Esophagus squamous epithelium (tissue), 5 donors: Measurements from ENCODE around the gene KANSL1. TPM values are rescaled to one million over a fixed set of nuclear protein-coding genes. Genes with fewer than 3 reads are reported as not detected.

Experiments used
- DNase-seq: peaks from one replicate; lab custom pipeline; 2025; lab: John Stamatoyannopoulos, UW
- H3K27ac ChIP-seq, 4 donors: fragments of 200-600 bp; sonication (generic); one replicate each; pipeline ENCODE4 v1.5.1; 2016 to 2019; ENCODE audit warnings: mild to moderate bottlenecking in 1 of 4
- H3K27me3 ChIP-seq, 4 donors: fragments of 200-600 bp; sonication (generic); 1 replicate in 3 of 4; 2 replicates in 1 of 4; pipeline versions ENCODE4 v1.5.1 to v1.6.0; 2017 to 2021; ENCODE audit warnings: antibody characterized with exemption in 1 of 4
- H3K36me3 ChIP-seq, 3 donors: fragments of 200-600 bp; sonication (generic); one replicate each; pipeline ENCODE4 v1.5.1; 2016 to 2019
- H3K4me1 ChIP-seq, 3 donors: fragments of 200-600 bp; sonication (generic); one replicate each; pipeline ENCODE4 v1.5.1; 2017 to 2019
- H3K4me3 ChIP-seq, 4 donors: fragments of 200-600 bp; sonication (generic); 1 replicate in 3 of 4; 2 replicates in 1 of 4; pipeline ENCODE4 v1.5.1; 2016 to 2019; ENCODE audit warnings: mild to moderate bottlenecking in 2 of 4, moderate library complexity in 1 of 4
- H3K9me3 ChIP-seq, 3 donors: fragments of 200-600 bp; sonication (generic); one replicate each; pipeline ENCODE4 v1.5.1; 2016 to 2019
- CTCF ChIP-seq, 6 experiments: fragments of 450-650 bp in 4 of 6; fragments of 200-600 bp in 2 of 6; sonication (generic) in 2 of 6; IDR thresholded peaks; one replicate each; pipeline ENCODE4 v1.5.1; 2016 to 2019; ENCODE audit warnings: antibody characterized with exemption in 6 of 6, mild to moderate bottlenecking in 4 of 6, moderate library complexity in 4 of 6
- POLR2A ChIP-seq, 4 donors: fragments of 450-650 bp; IDR thresholded peaks; one replicate each; pipeline ENCODE4 v1.6.1; 2017; ENCODE audit warnings: antibody characterized with exemption in 4 of 4, mild to moderate bottlenecking in 4 of 4, moderate library complexity in 3 of 4
- WGBS, 2 donors: methylation state at CpG; one replicate each; pipeline ENCODE4 v1.1.5; 2018; 5-methylcytosine and 5-hydroxymethylcytosine counted together
- intact Hi-C: fragments of 100-400 bp; cut with DNase I; formaldehyde crosslinking; loops from one replicate; pipeline ENCODE4 v1.15.0; 2022
- total RNA-seq, 4 donors: library from RNA; depleted of rRNA; stranded (reverse); fragments of >200 nt; gene quantifications; one replicate each; pipeline ENCODE4 v1.1.0, GENCODE V29; 2016
- donor health status: DM: yes; HTN: yes; CAD: no.

The KANSL1 gene
- total RNA-seq, 4 donors from 2014 or later, result 31.0 to 79.0 (median 51.8) TPM

DNA sequence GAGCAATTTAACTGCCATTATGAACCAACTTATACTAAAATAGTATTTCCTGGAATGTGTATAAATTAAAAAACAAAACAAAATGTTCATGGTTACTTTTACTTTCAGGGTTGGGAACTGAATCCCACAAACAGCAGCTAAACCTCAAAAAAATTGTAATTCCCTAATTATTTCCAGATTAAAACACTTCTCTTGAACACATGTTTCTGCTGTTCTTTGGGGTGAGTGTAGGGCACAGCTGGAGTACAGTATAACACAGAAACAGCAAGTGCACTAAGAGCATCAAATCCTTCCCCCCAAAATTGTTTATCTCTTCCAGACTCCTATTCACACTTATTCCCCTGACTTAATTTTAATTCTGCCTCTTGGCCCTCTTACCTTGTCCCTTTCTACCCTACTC, 56.4 kb downstream of the KANSL1 start:
- H3K4me1 ChIP-seq, result peaks cover 8 to 80% (median 32%) of the 10 kb centered on the region in 3 donors
- no peak for TF ChIP-seq POLR2A (IDR thresholded peaks at IDR 0.05)
- no peak for TF ChIP-seq CTCF (IDR thresholded peaks at IDR 0.05)
- H3K27me3 ChIP-seq, result no peaks in the 10 kb centered on the region
- H3K4me3 ChIP-seq, result no peak overlapping the region
- no peak for DNase-seq
- H3K36me3 ChIP-seq, result no peaks in the 10 kb centered on the region
- intact Hi-C loops, result no loop called here
- H3K27ac ChIP-seq, result no peak overlapping the region
- H3K9me3 ChIP-seq, result no peaks in the 10 kb centered on the region

DNA sequence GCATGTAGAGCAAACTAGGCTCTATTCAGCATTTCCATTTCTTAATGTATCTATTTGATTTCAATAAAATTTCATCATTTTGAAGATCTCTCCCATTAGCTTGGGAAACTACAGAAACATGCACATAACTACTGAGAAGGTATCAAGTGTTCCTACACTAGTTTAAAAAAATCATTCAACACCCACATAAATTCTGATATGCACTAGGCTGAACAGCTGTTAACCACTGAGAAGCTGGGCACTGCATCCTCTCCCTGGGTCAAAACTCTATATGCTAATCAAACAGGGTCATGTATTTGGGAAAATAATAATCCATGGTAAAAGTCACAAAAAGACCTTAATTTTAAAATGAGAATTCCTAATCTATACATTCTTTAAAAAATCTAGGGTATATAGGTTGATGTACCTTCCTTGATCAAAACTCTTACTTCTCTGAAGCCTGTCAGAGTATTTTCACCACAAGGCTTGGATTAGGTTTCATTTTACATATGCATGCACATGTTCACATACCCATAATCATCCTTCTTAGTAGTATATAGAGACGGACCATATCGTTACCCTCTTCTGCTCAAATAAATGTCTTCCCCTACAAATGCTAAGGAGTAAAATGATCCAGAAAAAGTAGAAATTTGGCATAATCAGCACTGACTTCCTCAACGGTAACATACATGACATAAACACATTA, 57.2 kb downstream of the KANSL1 start:
- peaks cover 4 to 79% (median 27%) of the 10 kb centered on the region in 3 donors for H3K4me1 ChIP-seq
- intact Hi-C loops, result no loop called here
- H3K36me3 ChIP-seq, result no peaks in the 10 kb centered on the region
- DNase-seq, result no peak
- no peak overlapping the region for H3K27ac ChIP-seq
- no peak for TF ChIP-seq CTCF (IDR thresholded peaks at IDR 0.05)
- TF ChIP-seq POLR2A (IDR thresholded peaks at IDR 0.05), result no peak
- no peaks in the 10 kb centered on the region for H3K9me3 ChIP-seq
- WGBS, 2 donors, result 74% methylated on average over 3 of the region's 3 CpGs
- no peak overlapping the region for H3K4me3 ChIP-seq
- H3K27me3 ChIP-seq, result no peaks in the 10 kb centered on the region

DNA sequence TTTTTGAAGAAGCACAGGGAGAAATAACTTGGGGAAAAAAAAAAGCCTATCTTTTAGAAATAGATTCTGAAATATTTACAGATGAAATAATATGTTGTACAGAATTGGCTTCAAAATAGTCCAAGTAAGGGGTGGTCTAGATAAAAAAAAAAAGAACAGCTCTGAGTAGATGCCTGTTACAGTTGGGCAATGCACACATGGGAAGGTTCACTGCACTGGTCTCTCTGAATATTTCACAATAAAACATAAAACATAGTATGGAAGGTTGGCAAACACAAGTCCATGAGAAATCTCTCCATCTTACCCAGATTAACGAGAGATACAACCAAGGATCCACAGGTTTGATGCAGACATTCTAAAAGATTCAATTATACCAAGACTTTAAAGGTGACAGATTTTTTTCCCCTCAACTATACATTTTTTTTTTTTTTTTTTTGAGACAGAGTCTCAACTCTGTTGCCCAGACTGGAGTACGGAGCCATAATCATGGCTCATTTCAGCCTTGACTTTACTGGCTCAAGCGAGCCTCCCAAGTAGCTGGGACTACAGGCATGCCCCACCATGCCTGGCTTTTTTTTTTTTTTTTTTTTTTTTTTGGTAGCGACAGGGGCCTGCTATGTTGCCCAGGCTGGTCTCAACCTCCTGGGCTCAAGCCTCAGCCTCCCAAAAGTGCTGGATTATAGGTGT, 58.0 kb downstream of the KANSL1 start:
- H3K27ac ChIP-seq, result no peak overlapping the region
- H3K4me3 ChIP-seq, result no peak overlapping the region
- 81 to 96% methylated on average over 4 of the region's 4 CpGs for WGBS, 2 donors
- no peak for TF ChIP-seq CTCF (IDR thresholded peaks at IDR 0.05)
- TF ChIP-seq POLR2A (IDR thresholded peaks at IDR 0.05), result no peak
- H3K4me1 ChIP-seq, result peaks cover 4 to 78% (median 27%) of the 10 kb centered on the region in 3 donors
- H3K9me3 ChIP-seq, result no peaks in the 10 kb centered on the region
- no peaks in the 10 kb centered on the region for H3K27me3 ChIP-seq
- no peaks in the 10 kb centered on the region for H3K36me3 ChIP-seq
- intact Hi-C loops, result no loop called here
- no peak for DNase-seq

- no peak for DNase-seq
- H3K4me3 ChIP-seq, result no peak overlapping the region
- H3K27me3 ChIP-seq, result no peaks in the 10 kb centered on the region
- H3K36me3 ChIP-seq, result no peaks in the 10 kb centered on the region
- H3K4me1 ChIP-seq, result peaks cover 0 to 77% (median 12%) of the 10 kb centered on the region in 3 donors
- WGBS, 2 donors, result 63 to 64% methylated on average over 2 of the region's 2 CpGs
- TF ChIP-seq POLR2A (IDR thresholded peaks at IDR 0.05) (no peak), CTCF (IDR thresholded peaks at IDR 0.05) (no peak)
- no peak overlapping the region for H3K27ac ChIP-seq
- no peaks in the 10 kb centered on the region for H3K9me3 ChIP-seq
- intact Hi-C loops, result no loop called here
These were observed 63.9 kb downstream of the KANSL1 start for GRCh38 chr17:46129302-46129701.

DNA sequence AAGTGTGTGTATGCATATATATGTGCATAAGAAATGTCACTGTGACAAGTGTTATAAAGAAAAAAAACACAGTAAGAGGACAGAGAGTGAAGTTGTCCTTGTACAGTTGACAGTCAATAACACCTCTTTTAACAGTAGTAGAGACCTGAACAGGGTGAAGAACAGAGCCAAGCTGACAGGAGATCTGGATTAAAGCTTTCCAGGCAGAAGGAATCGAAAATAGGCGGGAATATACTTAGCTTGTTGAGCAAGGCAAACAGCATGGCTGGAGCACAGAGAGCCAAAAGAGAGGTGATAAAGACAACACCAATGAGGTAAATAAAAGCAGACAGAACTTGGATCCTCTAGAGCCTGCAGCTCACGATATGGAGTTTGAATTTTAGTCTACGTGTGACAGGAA, 64.8 kb downstream of the KANSL1 start:
- DNase-seq, result no peak
- TF ChIP-seq CTCF (IDR thresholded peaks at IDR 0.05) (no peak), POLR2A (IDR thresholded peaks at IDR 0.05) (no peak)
- H3K27ac ChIP-seq, result no peak overlapping the region
- no peaks in the 10 kb centered on the region for H3K27me3 ChIP-seq
- 71 to 82% methylated on average over 4 of the region's 4 CpGs for WGBS, 2 donors
- H3K9me3 ChIP-seq, result no peaks in the 10 kb centered on the region
- H3K4me1 ChIP-seq, result peaks cover 0 to 80% (median 12%) of the 10 kb centered on the region in 3 donors
- no peak overlapping the region for H3K4me3 ChIP-seq
- intact Hi-C loops, result no loop called here
- H3K36me3 ChIP-seq, result peaks cover 0 to under 1% (median 0%) of the 10 kb centered on the region in 3 donors
